Smooth muscle cell (in vitro differentiated cells): ENCODE measurements around the gene PPP1R15A. TPM values are rescaled to one million over a fixed set of nuclear protein-coding genes. Genes with fewer than 3 reads are reported as not detected.
"Not testable (repeated sequence)": the region's sequence is repeated elsewhere in the genome, so short reads cannot be mapped to it uniquely, and the experiment has no call there.

Experiments used
- DNase-seq: peaks from one replicate; lab custom pipeline; 2025; ENCODE audit not compliant: unreplicated experiment; lab: John Stamatoyannopoulos, UW
- H2AFZ ChIP-seq: fragments of 200-600 bp; sonication (generic); 2 replicates; pipeline ENCODE4 v1.6.0; 2016; ENCODE audit warnings: antibody characterized with exemption, low read depth, mild to moderate bottlenecking
- H3F3A ChIP-seq: fragments of 200-600 bp; sonication (generic); 2 replicates; pipeline ENCODE4 v1.6.0; 2017; ENCODE audit warnings: antibody characterized with exemption, low read depth
- H3K27ac ChIP-seq: fragments of 200-600 bp; sonication (generic); 2 replicates; pipeline ENCODE4 v1.5.1; 2016; ENCODE audit warnings: low read depth, mild to moderate bottlenecking
- H3K27me3 ChIP-seq: fragments of 200-600 bp; sonication (generic); 2 replicates; pipeline ENCODE4 v1.6.1; 2016; ENCODE audit warnings: low read depth, mild to moderate bottlenecking
- H3K36me3 ChIP-seq: fragments of 200-600 bp; sonication (generic); 2 replicates; pipeline ENCODE4 v1.5.1; 2016; ENCODE audit warnings: low read depth
- H3K4me1 ChIP-seq: fragments of 200-600 bp; sonication (generic); 2 replicates; pipeline ENCODE4 v1.5.1; 2016; ENCODE audit warnings: low read depth
- H3K4me2 ChIP-seq: fragments of 200-600 bp; sonication (generic); 2 replicates; pipeline ENCODE4 v1.6.0; 2016; ENCODE audit warnings: mild to moderate bottlenecking
- H3K4me3 ChIP-seq: fragments of 200-600 bp; sonication (generic); 2 replicates; pipeline ENCODE4 v1.5.1; 2016; ENCODE audit warnings: mild to moderate bottlenecking
- H3K79me2 ChIP-seq: fragments of 200-600 bp; sonication (generic); 2 replicates; pipeline ENCODE4 v1.6.0; 2016; ENCODE audit warnings: low read depth, mild to moderate bottlenecking
- H3K9ac ChIP-seq: fragments of 200-600 bp; sonication (generic); 2 replicates; pipeline ENCODE4 v1.6.0; 2016; ENCODE audit warnings: low read depth
- H3K9me3 ChIP-seq: fragments of 200-600 bp; sonication (generic); replicated peaks from 2 replicates; pipeline ENCODE4 v1.5.1; 2016; ENCODE audit warnings: low read depth
- H4K20me1 ChIP-seq: fragments of 200-600 bp; sonication (generic); 2 replicates; pipeline ENCODE4 v1.6.0; 2016; ENCODE audit warnings: low read depth
- WGBS: methylation state at CpG from one replicate; pipeline ENCODE4 v1.1.7; 2016; ENCODE audit warnings: low lambda C conversion rate; 5-methylcytosine and 5-hydroxymethylcytosine counted together
- polyA plus RNA-seq: library from polyadenylated mRNA; unstranded; fragments of >200 nt; fragmentation: Nextera tagmentation; extraction: Ambion mirVana; gene quantifications from 2 replicates; pipeline ENCODE4 v1.2.1, GENCODE V29; 2016
- total RNA-seq: library from RNA; depleted of rRNA; stranded (reverse); fragments of >200 nt; gene quantifications from 2 replicates; pipeline ENCODE4 v1.2.3, GENCODE V29; 2014
- TF ChIP-seq, protein P1 (sequence below): fragments of 200-600 bp; sonication (generic); IDR thresholded peaks from 2 replicates; pipeline ENCODE4 v1.5.1; 2017; ENCODE audit warnings: borderline replicate concordance, mild to moderate bottlenecking, antibody characterized with exemption; ENCODE audit not compliant: insufficient read depth, poor library complexity, severe bottlenecking

Gene PPP1R15A
- total and polyA plus RNA-seq, 2 experiments from 2014 or later: 88.5 to 339 TPM

DNA sequence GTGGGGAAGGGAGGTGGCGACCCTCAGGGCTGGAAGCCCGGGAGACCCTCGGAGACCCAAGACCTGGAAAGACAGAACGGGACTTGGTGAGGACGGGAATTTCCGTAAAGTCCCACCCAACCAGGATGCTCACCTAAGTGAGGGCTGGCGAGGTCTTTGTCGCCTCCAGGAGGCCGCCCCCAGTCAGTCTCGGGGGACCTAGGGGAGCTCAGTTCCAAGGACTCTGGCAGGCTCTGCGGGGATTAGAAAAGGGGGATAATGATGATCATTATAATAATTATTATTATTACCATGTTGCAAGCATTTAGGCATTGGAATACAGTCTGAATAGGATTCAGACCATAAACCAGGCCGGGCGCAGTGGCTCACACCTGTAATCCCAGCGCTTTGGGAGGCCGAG, 26.8 kb upstream of the PPP1R15A start:
- Histone ChIP-seq H3K27me3 (no peaks in the 10 kb centered on the region), H3K9ac (no peak overlapping the region), H3K4me2 (no peak overlapping the region), H3K79me2 (no peaks in the 10 kb centered on the region), H3K4me1 (no peaks in the 10 kb centered on the region), H3K36me3 (no peaks in the 10 kb centered on the region), H2AFZ (no peak overlapping the region), H3F3A (no peaks in the 10 kb centered on the region), H4K20me1 (no peaks in the 10 kb centered on the region), H3K27ac (no peak overlapping the region), H3K9me3 (no peaks in the 10 kb centered on the region), H3K4me3 (no peak overlapping the region)
- WGBS: 93% methylated on average over 15 of the region's 15 CpGs
- no peak for DNase-seq
- TF ChIP-seq, protein P1, sequence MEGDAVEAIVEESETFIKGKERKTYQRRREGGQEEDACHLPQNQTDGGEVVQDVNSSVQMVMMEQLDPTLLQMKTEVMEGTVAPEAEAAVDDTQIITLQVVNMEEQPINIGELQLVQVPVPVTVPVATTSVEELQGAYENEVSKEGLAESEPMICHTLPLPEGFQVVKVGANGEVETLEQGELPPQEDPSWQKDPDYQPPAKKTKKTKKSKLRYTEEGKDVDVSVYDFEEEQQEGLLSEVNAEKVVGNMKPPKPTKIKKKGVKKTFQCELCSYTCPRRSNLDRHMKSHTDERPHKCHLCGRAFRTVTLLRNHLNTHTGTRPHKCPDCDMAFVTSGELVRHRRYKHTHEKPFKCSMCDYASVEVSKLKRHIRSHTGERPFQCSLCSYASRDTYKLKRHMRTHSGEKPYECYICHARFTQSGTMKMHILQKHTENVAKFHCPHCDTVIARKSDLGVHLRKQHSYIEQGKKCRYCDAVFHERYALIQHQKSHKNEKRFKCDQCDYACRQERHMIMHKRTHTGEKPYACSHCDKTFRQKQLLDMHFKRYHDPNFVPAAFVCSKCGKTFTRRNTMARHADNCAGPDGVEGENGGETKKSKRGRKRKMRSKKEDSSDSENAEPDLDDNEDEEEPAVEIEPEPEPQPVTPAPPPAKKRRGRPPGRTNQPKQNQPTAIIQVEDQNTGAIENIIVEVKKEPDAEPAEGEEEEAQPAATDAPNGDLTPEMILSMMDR: no peak

DNA sequence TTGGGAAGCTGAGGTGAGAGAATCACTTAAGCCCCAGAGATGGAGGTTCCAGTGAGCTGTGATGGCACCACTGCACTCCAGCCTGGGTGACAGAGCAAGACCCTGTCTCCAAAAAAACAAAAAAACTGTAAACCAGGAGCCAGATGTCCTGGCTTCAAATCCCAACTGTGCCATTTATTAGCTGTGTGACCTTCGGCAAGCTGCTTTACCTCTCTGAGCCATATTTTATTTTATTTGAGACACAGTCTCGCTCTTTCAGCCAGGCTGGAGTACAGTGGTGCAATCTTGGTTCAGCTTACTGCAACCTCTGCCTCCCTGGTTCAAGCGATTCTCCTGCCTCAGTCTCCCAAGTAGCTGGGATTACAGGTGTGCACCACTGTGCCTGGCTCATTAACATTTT, 25.6 kb upstream of the PPP1R15A start:
- H3K9me3 ChIP-seq, DNase-seq, H3F3A ChIP-seq, H3K79me2 ChIP-seq, H3K4me1 ChIP-seq, H3K36me3 ChIP-seq, H3K27ac ChIP-seq, H4K20me1 ChIP-seq, H3K27me3 ChIP-seq, H3K4me3 ChIP-seq, H3K4me2 ChIP-seq, H2AFZ ChIP-seq, H3K9ac ChIP-seq: not testable (repeated sequence)
- 99% methylated on average over 3 of the region's 3 CpGs for WGBS

DNA sequence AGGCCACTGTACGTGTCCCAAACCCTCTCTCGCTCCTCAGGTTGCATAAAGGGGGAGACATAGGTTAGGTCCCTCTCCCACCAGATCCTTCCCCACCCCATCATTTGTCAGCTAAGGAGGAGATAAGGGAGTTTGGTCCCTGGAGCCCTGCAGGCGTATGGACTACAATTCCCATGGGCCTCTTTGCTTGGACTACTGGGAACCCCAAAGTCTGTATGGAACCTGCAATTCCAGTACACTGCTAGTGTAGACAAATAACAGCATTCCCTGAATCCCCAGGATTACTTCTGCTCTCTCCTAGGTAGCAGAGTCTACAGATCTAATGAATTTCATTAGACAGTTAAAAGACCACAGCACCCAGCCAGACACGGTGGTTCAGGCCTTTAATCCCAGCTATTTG, 19.9 kb upstream of the PPP1R15A start:
- Histone ChIP-seq H3K27me3 (no peaks in the 10 kb centered on the region), H3K27ac (no peak overlapping the region), H4K20me1 (no peaks in the 10 kb centered on the region), H3K79me2 (no peaks in the 10 kb centered on the region), H3K4me2 (no peak overlapping the region), H3K9ac (no peak overlapping the region), H3K36me3 (no peaks in the 10 kb centered on the region), H3F3A (no peaks in the 10 kb centered on the region), H3K4me1 (no peaks in the 10 kb centered on the region), H2AFZ (no peak overlapping the region), H3K4me3 (no peak overlapping the region), H3K9me3 (no peaks in the 10 kb centered on the region)
- no peak for DNase-seq
- WGBS: 95% methylated on average over 4 of the region's 4 CpGs
- TF ChIP-seq, protein P1: no peak

DNA sequence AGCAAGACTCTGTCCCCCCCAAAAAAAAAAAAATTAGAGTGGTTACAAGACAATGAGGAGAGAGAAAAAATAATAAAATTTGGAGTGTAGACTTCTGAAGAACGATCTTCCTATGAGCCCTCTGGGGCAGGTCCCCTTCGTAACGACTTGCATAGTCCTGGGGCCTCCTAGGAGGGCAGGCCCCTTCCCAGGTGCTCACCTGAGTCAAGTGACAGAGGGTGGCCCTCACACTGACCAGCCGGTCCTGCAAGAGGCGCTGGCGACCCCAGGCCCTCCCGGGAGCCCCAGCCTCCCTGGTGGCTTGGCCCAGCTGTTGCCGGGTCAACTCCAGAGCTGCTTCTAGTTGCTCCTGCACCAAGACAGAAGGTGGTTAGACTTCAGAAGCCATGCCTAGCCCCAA, 18.7 kb upstream of the PPP1R15A start:
- no peak for DNase-seq
- Histone ChIP-seq H3F3A (no peaks in the 10 kb centered on the region), H3K27ac (no peak overlapping the region), H3K36me3 (no peaks in the 10 kb centered on the region), H4K20me1 (no peaks in the 10 kb centered on the region), H3K79me2 (no peaks in the 10 kb centered on the region), H3K4me3 (no peak overlapping the region), H3K4me1 (peaks cover 4% of the 10 kb centered on the region), H3K27me3 (no peaks in the 10 kb centered on the region), H3K9me3 (no peaks in the 10 kb centered on the region), H2AFZ (no peak overlapping the region), H3K9ac (no peak overlapping the region), H3K4me2 (no peak overlapping the region)
- TF ChIP-seq, protein P1: no peak
- 97% methylated on average over 8 of the region's 8 CpGs for WGBS
